ENCODE data around the gene APOL1.
"Not testable (repeated sequence)": the region's sequence is repeated elsewhere in the genome, so short reads cannot be mapped to it uniquely, and the experiment has no call there.

Gene APOL1, protein sequence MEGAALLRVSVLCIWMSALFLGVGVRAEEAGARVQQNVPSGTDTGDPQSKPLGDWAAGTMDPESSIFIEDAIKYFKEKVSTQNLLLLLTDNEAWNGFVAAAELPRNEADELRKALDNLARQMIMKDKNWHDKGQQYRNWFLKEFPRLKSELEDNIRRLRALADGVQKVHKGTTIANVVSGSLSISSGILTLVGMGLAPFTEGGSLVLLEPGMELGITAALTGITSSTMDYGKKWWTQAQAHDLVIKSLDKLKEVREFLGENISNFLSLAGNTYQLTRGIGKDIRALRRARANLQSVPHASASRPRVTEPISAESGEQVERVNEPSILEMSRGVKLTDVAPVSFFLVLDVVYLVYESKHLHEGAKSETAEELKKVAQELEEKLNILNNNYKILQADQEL

DNA sequence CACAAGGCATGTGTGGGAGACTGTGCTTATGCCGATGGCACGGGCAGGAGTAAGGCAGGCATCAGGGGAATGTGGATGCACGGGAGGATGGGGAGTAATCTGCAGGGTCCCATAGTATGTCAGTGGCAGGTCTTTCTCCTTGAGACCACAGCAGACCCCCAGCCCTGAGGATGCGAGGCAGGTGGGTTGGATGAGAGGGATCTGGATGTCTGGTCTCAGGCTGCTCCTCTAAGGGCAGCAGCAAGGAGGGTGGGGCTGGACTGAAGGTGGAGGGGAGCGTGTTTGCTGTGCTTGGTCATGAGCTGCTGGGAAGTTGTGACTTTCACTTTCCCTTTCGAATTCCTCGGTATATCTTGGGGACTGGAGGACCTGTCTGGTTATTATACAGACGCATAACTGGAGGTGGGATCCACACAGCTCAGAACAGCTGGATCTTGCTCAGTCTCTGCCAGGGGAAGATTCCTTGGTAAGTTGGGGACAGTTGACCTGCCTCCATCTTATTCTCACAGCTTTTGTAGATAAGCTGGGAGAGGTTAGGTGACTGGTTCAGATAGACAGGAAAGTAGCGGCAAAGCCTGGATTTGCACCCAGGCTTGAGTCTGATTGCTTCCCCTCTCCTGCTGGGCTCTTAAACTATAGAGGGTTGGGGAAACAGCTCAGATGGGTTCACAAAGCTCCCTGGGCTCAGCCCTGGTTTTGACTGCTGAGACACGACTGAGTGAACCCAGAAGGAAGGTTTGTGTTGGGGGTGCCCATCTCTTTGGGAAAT lies at the start of gene APOL1:
APOL1 (plus strand) TSS at position 380 of the 769 bp plus-strand sequence. CDS start 1,823 bp downstream, outside the sequence.
- in situ Hi-C loops (cut with MboI; ENCODE audit: low sequenced_read_pairs) = no loop called here

DNA sequence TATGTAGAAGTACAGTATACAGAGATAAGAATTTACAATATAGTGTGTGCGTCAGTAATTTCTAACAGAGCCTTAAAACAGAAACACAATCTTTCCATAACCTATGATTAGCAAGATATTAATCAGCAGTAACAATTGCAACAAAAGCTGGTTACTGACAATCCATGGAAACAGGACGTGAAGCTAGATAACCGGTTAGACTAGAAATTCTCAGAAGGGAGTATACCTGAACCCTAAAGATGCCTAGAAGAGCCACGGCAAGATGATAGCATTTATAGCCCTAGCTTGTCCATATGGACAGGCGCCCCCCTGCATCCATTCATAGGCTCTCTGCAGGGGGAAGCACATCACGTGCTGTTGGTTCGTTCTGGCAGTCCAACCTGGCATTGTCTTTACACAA lies 49.5 kb upstream of the APOL1 start:
- in situ Hi-C loops (cut with MboI; ENCODE audit: low sequenced_read_pairs) = not testable (repeated sequence)

DNA sequence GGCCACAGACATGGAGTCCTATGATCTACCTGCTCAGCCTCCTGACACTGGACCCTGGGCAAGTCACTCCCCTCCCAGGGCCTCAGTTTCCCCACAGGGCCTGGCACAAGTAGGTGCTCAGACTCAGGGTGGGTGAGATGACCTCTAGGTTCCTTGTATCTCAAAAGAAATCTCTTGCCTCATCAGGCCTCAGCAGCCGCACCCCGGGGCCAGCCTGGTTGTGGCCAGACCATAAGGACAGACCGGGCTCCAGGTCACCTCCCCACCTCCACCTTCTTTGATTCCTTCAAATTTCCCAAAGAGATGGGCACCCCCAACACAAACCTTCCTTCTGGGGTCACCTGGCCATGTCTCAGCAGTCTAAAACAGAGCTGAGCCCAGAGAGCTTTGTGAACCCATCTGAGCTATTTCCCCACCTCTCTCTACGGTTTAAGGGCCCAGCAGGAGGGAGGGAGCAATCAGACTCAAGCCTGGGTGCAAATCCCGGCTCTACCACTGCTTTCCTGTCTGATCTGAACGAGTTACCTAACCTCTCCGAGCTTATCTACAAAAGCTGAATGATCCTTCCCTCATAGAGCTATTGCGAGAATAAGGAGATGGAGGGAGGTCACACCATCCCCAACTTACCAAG lies 48.8 kb upstream of the APOL1 start:
- in situ Hi-C loops (cut with MboI; ENCODE audit: low sequenced_read_pairs) = no loop called here

DNA sequence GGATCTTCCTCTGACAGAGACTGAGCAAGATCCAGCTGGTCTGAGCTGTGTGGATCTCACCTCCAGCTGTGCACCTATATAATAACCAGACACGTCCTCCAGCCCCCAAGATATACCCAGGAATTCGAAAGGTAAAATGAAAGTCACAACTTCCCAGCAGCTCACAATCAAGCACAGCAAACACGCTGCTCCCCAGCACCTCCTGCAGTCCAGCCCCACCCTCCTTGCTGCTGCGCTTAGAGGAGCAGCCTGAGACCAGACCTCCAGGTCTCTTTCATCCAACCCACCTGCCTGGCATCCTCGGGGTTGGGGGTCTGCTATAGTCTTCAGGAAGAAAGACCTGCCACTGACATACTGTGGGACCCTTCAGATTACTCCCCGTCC lies 48.3 kb upstream of the APOL1 start:
- in situ Hi-C loops (cut with MboI; ENCODE audit: low sequenced_read_pairs) = no loop called here

DNA sequence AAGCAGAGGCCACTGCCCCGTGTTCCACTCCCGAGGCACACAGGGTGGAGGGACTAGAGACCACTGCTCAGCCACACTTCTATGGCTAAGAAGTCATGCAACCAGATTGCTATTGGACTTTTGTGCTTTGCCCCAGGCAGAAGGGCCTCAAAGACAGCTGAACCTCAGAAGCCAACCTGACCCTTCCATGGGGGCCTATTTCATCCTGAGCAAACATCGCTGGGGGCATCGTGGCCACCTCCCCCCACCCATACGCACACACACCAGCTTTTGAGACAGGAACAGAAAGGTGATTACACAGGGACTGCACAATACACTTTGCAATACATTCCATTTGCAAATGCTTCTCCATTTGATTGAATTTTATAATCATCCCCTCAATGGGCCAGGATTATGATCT lies 47.4 kb upstream of the APOL1 start:
- in situ Hi-C loops (cut with MboI; ENCODE audit: low sequenced_read_pairs) = not testable (repeated sequence)

DNA sequence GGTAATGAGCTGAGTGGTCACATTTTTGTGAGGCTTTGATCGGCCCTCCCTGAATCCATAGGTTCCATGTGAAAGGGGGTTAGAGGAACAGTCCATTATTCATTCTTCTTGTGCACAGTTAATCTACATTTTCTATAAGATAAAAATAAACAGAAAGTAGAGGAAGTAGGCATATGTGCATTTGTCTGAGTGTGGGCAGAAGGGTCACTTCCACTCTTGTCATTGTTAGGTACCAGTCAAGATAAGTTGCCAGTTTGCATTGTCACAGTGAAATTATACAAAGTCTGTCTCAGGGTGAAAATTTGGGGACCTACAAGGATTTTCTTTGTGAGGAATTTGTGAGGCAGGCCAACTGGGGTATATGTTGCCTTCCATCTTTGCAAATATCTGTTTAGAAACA lies 46.7 kb upstream of the APOL1 start:
- in situ Hi-C loops (cut with MboI; ENCODE audit: low sequenced_read_pairs) = no loop called here

DNA sequence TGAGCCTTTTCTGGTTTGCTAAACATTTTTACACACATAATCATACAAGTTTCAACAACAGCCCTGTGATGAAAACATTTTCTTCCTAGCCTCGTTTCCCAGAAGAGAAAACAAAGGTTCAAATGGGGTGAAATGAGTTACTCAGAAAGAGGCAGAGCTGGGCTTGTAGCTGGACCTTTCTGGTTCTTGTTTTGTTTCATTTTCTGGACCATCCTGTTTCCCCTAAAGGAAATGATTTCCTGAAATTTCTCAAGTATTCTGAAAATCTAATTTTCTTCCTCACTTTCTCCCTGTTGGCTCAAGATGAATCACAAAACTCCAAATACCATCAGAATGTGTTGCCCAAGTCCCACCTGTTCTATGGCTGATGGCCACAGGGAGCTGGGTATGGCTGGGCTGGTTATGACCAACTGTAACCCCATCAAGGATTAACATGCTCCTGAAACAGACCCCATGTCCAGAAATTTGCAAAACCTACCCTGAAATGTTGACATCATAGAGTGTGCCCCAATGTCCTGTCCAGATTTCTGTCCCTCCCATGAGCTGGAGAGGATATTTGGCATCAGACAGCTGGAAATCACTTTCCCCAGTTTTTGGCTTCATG lies 44.7 kb upstream of the APOL1 start:
- in situ Hi-C loops (cut with MboI; ENCODE audit: low sequenced_read_pairs) = no loop called here

DNA sequence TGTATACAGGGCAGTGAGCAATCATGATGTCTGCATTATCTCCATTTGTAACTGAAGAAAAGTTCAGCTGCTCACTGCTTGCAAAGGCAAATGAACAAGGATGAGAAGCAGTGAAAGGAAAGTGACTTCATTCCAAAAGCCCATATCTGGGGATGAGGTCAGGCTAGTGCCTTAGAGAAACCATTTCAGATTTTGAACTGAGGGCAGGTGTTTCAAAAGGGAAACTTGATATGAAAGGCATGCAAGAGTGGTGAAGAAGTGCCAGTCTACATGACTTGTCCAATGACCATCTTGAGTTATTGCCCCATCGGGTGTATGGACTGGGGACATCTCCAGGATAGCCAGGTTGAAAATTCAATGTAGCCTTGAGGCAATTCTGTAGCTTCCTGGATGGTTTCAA lies 44.0 kb upstream of the APOL1 start:
- in situ Hi-C loops (cut with MboI; ENCODE audit: low sequenced_read_pairs) = no loop called here

DNA sequence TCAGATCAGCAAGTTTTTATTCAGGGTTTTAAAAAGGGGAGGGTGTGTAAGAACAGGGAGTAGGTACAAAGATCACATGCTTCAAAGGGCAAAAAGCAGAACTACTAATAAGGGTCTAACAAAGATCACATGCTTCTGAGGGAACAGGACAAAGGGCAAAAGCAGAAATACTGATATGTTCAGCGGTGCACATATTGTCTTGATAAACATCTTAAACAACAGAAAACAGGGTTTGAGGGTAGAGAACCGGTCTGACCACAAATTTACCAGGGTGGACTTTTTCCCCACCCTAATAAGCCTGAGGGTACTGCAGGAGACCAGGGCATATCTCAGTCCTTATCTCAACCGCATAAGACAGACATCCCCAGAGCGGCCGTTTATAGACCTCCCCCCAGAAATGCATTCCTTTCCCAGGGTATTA lies 43.4 kb upstream of the APOL1 start:
- in situ Hi-C loops (cut with MboI; ENCODE audit: low sequenced_read_pairs) = not testable (repeated sequence)

DNA sequence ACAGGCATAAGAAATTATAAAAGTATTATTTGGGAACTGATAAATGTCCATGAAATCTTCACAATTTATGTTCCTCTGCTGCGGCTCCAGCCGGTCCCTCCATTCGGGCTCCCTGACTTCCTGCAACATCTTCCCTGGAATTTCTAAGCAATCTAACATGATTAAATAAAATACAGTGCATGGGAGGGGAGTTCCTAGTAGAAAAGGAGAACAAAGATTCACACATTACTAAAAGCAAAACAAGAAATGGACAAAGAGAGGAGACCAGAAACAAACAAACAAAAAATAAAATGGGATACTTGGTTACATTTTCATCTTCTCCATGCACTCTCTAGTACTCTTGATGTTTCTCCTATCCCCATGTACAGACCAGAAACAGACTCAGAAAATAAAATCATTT lies 42.7 kb upstream of the APOL1 start:
- in situ Hi-C loops (cut with MboI; ENCODE audit: low sequenced_read_pairs) = no loop called here

DNA sequence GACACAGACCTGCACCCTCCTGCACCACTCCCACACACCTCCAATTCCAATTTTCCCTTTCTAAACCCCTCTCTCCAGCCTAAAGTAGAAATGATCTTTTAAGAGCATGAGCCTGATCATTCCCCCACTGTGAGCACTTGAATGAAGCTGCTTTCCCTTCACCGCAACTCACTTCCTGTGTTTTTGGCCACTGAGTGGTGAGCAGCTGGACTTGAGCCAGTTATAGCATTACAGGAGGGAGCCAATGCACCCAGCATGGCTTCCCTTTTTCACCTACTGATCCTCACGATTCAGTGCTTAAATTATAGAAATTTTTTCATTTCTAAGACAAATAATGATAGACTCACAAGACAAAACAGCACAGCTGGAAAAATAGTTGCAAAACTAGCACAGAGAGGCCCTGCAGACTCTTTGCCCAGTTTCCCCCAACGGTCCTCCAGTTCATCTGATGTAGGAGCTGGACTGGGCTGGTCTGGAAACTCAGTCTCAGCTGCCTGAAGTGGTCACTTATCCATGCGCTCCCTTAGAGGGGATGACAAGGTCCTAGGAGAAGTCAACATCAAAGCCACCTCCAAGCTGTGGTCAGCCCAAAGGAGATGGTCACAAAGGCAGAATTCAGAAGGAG lies 41.6 kb upstream of the APOL1 start:
- in situ Hi-C loops (cut with MboI; ENCODE audit: low sequenced_read_pairs) = no loop called here

DNA sequence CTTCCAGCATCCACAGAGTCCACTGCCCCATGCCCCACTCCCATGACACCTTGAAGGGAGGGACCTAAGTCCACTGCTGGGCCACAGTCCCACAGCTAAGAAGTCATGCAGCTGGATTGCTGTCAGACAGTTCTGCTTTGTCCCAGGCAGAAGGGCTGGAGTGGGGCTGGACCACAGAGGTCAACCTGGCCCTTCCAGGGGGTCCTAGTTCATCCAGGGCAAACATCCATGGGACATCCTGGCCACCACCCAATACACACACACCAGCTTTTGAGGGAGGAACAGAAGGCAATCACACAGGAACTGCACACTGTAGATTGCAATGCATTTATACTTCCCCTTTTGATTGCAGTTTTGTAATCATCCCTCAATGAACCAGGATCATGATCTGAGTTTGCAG lies 40.0 kb upstream of the APOL1 start:
- in situ Hi-C loops (cut with MboI; ENCODE audit: low sequenced_read_pairs) = no loop called here

DNA sequence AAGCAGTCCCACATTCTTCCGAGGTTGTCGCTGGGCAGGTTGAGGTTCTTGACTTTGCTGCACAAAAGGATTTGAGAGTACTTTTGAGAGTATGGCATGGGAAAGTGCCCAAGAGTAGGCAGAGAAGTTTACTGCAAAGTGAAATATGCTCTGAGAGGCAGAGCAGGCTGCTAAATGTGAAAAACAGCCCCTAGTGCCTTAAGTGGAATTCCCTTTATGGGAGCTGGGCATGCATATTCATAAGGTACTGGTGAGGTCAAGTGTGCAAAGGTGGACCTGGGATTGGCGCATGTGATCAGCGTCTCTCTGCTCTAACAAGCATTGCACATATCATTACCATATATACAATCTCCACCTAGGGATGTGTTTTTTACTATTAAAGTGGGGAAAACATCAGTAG lies 39.3 kb upstream of the APOL1 start:
- in situ Hi-C loops (cut with MboI; ENCODE audit: low sequenced_read_pairs) = no loop called here

DNA sequence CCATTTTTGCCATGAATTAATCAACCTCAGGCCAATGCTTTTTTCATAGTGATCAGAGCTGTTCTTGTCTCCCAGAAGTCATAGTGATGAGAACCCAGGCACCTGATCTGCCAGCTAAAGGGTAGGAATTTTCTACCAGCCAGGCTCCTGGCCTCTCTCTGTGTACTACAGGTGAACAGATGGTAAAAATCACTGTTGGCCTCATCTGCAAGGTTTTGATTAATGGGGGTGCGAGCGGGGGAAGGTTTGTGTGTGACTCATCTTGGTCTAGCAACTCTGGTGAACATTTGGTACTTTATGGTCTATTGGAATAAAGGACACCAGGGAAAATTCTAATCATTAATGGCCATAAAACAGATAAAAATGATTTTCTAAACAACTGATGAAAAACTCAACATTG lies 37.0 kb upstream of the APOL1 start:
- in situ Hi-C loops (cut with MboI; ENCODE audit: low sequenced_read_pairs) = no loop called here

DNA sequence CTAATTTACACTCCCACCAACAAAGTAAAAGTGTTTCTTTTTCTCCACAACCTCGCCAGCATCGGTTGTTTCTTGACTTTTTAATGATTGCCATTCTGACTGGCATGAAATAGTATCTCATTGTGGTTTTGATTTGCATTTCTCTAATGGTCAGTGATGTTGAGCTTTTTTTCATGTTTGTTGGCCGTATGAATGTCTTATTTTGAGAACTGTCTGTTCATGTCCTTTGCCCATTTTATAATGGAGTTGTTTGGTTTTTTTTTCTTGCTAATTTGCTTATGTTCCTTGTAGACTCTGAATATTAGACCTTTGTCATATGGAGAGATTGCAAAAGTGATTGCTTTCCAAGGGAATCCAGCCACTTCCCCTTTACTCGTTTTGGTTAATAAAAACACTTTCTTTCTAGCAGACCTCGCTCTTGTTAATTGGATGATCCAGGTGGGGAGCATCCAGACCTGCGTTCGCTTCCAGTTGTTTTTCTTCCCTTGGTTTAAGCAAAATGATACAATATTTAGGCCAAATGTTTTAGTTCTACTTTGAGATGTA lies 34.2 kb upstream of the APOL1 start:
- in situ Hi-C loops (cut with MboI; ENCODE audit: low sequenced_read_pairs) = no loop called here

DNA sequence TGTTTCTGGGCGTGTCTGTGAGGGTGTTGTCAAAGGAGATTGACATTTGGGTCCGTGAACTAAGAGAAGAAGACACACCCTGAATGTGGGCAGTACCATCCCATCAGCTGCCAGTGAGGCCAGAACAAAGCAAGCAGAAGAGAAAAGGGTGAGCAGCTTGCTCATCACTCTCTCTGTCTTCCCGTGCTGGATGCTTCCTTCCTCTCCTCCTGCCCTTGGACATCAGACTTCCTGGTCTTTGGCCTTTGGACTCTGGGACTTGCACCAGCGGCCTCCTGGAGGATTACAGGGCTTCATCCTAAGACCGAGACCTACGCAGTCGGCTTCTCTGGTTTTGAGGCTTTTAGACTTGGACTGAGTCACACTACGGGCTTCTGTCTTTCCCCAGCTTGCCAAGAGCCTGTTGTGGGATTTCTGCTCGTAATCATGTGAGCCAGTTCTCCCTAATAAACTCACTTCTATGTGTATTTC lies 32.4 kb upstream of the APOL1 start:
- in situ Hi-C loops (cut with MboI; ENCODE audit: low sequenced_read_pairs) = no loop called here

DNA sequence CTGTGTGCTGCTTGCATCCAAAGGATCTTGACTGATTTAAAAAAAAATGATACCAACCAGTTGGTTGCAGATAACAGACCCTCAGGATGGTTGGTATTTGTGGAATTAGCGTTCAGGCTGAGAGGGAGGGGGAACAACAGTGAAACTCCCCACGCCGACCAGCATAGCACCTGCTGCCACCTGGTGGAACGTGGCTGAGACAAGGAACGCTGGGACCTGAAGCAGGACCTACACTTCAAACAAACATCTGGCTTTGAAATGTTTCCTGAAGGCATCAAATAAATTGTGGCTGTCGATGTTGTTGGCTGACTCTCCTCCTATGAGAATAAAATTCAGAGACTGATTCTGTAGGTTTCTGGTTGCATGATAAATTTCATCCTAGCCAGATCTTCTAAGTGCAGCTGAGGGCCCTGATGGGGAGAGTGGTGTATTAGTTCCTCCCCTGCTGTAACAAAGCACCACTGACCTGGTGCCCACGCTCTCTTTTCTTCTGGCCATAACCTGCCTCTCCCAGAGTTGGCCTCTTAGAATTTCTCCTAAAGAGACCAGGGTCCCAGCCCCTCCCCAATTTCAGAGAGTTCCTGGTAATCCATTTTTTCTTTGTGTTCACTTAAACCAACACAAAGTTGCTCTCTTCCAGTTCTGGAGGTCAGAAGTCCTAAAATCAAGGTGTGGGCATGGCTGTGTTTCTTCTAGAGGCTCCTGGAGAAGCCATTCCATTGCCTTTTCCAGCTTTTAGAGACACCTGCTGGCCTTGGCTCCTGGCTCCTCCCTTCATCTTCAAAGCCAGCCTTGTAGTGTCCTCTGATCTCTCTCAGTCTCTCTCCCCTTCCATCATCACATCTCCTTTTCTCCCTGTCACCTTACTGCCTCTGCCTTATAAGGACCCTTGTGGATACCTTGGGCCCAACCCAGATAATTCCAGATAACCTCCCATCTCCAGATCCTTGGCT lies 30.9 kb upstream of the APOL1 start:
- in situ Hi-C loops (cut with MboI; ENCODE audit: low sequenced_read_pairs) = no loop called here

DNA sequence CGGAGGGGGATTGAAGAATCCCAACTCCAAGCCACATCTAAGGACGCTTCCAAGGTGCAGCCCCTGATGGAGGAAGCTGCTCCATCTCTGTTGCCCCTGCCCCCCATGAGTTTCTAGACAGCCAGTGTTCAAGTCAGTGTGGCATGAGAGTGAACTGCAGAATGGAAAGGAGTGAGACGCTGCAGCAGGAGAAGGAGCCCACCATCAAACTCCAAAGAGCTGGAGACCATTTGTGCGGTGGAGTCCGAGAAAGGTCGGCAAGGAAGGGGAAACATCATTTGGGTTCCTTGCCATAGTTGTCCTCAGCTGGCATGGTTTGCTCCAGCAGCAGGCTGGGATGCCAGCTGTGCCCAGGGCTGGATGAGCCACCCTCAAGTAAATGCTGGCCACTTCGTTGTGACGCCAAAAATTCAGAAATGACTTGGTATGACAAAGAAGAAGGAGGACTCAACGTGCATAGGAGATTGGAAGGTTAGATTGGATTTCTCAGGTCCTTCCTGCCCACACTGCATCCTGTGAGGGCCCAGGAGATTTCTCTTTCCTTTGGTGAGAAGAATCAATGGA lies 30.0 kb upstream of the APOL1 start:
- in situ Hi-C loops (cut with MboI; ENCODE audit: low sequenced_read_pairs) = no loop called here

DNA sequence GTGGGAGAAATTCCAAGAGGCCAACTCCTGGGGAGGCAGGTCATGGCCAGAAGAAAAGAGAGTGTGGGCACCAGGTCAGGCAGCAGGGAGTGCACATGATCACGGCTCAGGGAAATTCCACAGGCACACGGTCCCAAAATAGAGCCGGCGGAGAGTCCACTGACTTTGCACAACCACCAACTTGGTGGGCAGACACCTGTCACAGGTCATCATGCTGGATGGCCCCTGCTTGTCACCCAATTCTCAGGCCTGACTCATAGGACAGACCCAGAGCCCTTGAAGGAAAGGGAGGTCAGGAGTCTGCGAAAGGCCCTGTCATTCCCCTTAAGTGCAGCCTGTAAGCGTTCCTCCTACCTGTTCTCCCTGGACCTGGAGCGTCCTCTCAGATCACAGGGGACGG lies 29.4 kb upstream of the APOL1 start:
- in situ Hi-C loops (cut with MboI; ENCODE audit: low sequenced_read_pairs) = no loop called here
